GM10248 (cell line): Measurements from ENCODE around the gene FXYD4.

Source experiments
- CTCF ChIA-PET: fragments of 300-600 bp; sonication (Branson Sonifier 250); formaldehyde crosslinking; extraction: SDS; loops from one replicate; lab custom pipeline; 2021; ENCODE audit warnings: antibody characterized with exemption; lab: Yijun Ruan, JAX
- POLR2A ChIA-PET: fragments of 350-650 bp; sonication (Branson Sonifier 250); formaldehyde crosslinking; extraction: SDS; loops from one replicate; lab custom pipeline; 2020; ENCODE audit warnings: antibody characterized with exemption; lab: Yijun Ruan, JAX
- DNase-seq: peaks from one replicate; pipeline ENCODE4 v3.0.0; 2012; ENCODE audit errors: extremely low spot score
- CTCF ChIP-seq: IDR thresholded peaks from 2 replicates; pipeline ENCODE4 v1.5.1; 2012; ENCODE audit warnings: mild to moderate bottlenecking, low read depth; ENCODE audit errors: extremely low read depth, missing control alignments, control extremely low read depth

The FXYD4 gene

GRCh38 chr10:43424416-43424815, 53.0 kb downstream of the FXYD4 start:
- POLR2A ChIA-PET = no interaction called here
- no peak for TF ChIP-seq CTCF
- no peak for DNase-seq
- CTCF ChIA-PET = no interaction called here
